Measurements from ENCODE around the gene CD276.

The CD276 gene

GRCh38 chr15:73650416-73651126 lies 33.6 kb upstream of the CD276 start:
- Histone ChIP-seq H3K4me2 (ENCODE audit: low read length) (no peak overlapping the region), H3K79me2 (no peaks in the 10 kb centered on the region), H3K4me1 (no peaks in the 10 kb centered on the region), H2AFZ (no peak overlapping the region), H3K9ac (no peak overlapping the region), H3K27me3 (ENCODE audit: control insufficient read depth, insufficient read depth, low read length) (no peaks in the 10 kb centered on the region), H3K4me3 (ENCODE audit: low read depth, low read length) (no peak overlapping the region), H3K36me3 (ENCODE audit: control insufficient read depth, insufficient read depth, low read length) (no peaks in the 10 kb centered on the region), H3K27ac (no peak overlapping the region), H3K9me3 (ENCODE audit: control insufficient read depth, low read length) (no peaks in the 10 kb centered on the region)
- no peak for TF ChIP-seq CTCF (IDR thresholded peaks at IDR 0.05)

GRCh38 chr15:73654659-73655058 lies 29.5 kb upstream of the CD276 start:
- Histone ChIP-seq H3K4me1 (no peaks in the 10 kb centered on the region), H3K9me3 (ENCODE audit: control insufficient read depth, low read length) (no peaks in the 10 kb centered on the region), H3K4me3 (ENCODE audit: low read depth, low read length) (no peak overlapping the region), H3K4me2 (ENCODE audit: low read length) (no peak overlapping the region), H3K27ac (no peak overlapping the region), H2AFZ (no peak overlapping the region), H3K9ac (no peak overlapping the region), H3K27me3 (ENCODE audit: control insufficient read depth, insufficient read depth, low read length) (no peaks in the 10 kb centered on the region), H3K79me2 (no peaks in the 10 kb centered on the region), H3K36me3 (ENCODE audit: control insufficient read depth, insufficient read depth, low read length) (no peaks in the 10 kb centered on the region)
- no peak for TF ChIP-seq CTCF (IDR thresholded peaks at IDR 0.05)

GRCh38 chr15:73655724-73656123 lies 28.5 kb upstream of the CD276 start:
- H3K27me3 ChIP-seq (ENCODE audit: control insufficient read depth, insufficient read depth, low read length) = no peaks in the 10 kb centered on the region
- no peak for TF ChIP-seq CTCF (IDR thresholded peaks at IDR 0.05)

GRCh38 chr15:73658645-73659044 lies 25.5 kb upstream of the CD276 start:
- Histone ChIP-seq H3K9ac (no peak overlapping the region), H3K36me3 (ENCODE audit: control insufficient read depth, insufficient read depth, low read length) (no peaks in the 10 kb centered on the region), H3K4me2 (ENCODE audit: low read length) (no peak overlapping the region), H2AFZ (no peak overlapping the region), H3K79me2 (no peaks in the 10 kb centered on the region), H3K9me3 (ENCODE audit: control insufficient read depth, low read length) (no peaks in the 10 kb centered on the region), H3K4me3 (ENCODE audit: low read depth, low read length) (no peak overlapping the region), H3K4me1 (no peaks in the 10 kb centered on the region), H3K27me3 (ENCODE audit: control insufficient read depth, insufficient read depth, low read length) (no peaks in the 10 kb centered on the region), H3K27ac (no peak overlapping the region)
- TF ChIP-seq CTCF (IDR thresholded peaks at IDR 0.05) = no peak

More at GRCh38 chr15:73655724-73656123, 28.5 kb upstream of the CD276 start:
- Histone ChIP-seq H3K27ac (no peak overlapping the region), H3K79me2 (no peaks in the 10 kb centered on the region), H2AFZ (no peak overlapping the region), H3K4me2 (ENCODE audit: low read length) (no peak overlapping the region), H3K36me3 (ENCODE audit: control insufficient read depth, insufficient read depth, low read length) (no peaks in the 10 kb centered on the region), H3K4me3 (ENCODE audit: low read depth, low read length) (no peak overlapping the region), H3K9me3 (ENCODE audit: control insufficient read depth, low read length) (no peaks in the 10 kb centered on the region), H3K9ac (no peak overlapping the region), H3K4me1 (no peaks in the 10 kb centered on the region)

GRCh38 chr15:73660455-73660854 lies 23.7 kb upstream of the CD276 start:
- no peak overlapping the region for H3K4me2 ChIP-seq (ENCODE audit: low read length)
- no peak for TF ChIP-seq CTCF (IDR thresholded peaks at IDR 0.05)
- no peak overlapping the region for H3K9ac ChIP-seq
- no peak overlapping the region for H3K27ac ChIP-seq
- H3K9me3 ChIP-seq (ENCODE audit: control insufficient read depth, low read length) = no peaks in the 10 kb centered on the region
- H3K27me3 ChIP-seq (ENCODE audit: control insufficient read depth, insufficient read depth, low read length) = no peaks in the 10 kb centered on the region
- H3K4me3 ChIP-seq (ENCODE audit: low read depth, low read length) = no peak overlapping the region
- no peaks in the 10 kb centered on the region for H3K36me3 ChIP-seq (ENCODE audit: control insufficient read depth, insufficient read depth, low read length)
- H3K79me2 ChIP-seq = no peaks in the 10 kb centered on the region
- H2AFZ ChIP-seq = no peak overlapping the region
- H3K4me1 ChIP-seq = no peaks in the 10 kb centered on the region

All from parathyroid adenoma (tissue), 2 donors.